Glomerular endothelial cell (primary cell): ENCODE results near the gene MEF2A. TPM values are rescaled to one million over a fixed set of nuclear protein-coding genes. Genes with fewer than 3 reads are reported as not detected.
A peak's percentile ranks its signal among the peaks of the same experiment; 100 is the strongest.
"Not testable (repeated sequence)": the region's sequence is repeated elsewhere in the genome, so short reads cannot be mapped to it uniquely, and the experiment has no call there.

Experiments
- DNase-seq: peaks from one replicate; pipeline ENCODE4 v3.0.0-alpha.2; 2011; ENCODE audit warnings: low read depth, low spot score; ENCODE audit errors: extremely low read depth
- total RNA-seq: library from RNA; depleted of rRNA; stranded (reverse); fragments of >200 nt; gene quantifications from 2 replicates; pipeline ENCODE4 v1.2.3, GENCODE V29; 2015

The MEF2A gene
- total RNA-seq, 1 donor from 2014 or later = 58.9 TPM

DNA sequence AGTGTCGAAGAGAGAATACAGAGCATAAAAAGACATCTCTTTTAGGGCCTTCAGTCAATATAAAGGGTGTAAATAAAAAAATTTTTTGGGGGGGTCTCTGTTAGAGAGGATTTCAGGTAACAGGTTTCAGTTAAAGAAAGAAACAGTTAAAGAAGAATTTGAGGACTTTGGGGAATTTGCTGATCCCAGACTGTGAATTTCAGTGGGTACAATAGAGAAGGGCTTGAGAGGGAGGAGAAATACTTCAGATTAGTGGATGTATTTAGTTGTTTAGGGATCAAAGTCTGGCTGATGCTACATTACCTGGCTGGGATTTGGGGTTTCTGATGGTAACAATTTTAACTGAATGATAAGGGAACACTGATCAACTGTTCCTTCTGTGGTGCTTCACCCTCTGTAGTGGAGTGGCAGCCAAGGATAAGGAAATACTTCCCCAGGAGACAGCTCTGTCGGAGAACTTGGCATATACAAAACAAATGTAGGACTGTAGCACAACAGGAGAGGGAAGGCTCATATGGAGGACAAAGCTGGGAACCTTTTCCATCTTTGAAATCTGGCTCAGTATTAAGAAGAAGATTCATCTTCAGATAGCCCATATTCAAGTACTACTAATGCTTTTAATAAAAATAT, 79.2 kb downstream of the MEF2A start:
- no peak for DNase-seq

DNA sequence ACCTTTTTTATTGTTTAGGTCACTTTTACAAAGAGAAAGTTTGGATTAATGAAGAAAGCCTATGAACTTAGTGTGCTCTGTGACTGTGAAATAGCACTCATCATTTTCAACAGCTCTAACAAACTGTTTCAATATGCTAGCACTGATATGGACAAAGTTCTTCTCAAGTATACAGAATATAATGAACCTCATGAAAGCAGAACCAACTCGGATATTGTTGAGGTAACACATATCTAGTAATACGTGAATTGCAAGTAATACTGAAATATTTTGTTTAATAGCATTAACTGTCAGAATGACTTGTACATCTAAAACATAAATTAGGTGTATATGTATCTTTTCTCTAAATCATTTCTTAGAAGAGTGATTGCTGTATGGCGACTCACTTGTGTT, 79.8 kb downstream of the MEF2A start:
- no peak for DNase-seq

DNA sequence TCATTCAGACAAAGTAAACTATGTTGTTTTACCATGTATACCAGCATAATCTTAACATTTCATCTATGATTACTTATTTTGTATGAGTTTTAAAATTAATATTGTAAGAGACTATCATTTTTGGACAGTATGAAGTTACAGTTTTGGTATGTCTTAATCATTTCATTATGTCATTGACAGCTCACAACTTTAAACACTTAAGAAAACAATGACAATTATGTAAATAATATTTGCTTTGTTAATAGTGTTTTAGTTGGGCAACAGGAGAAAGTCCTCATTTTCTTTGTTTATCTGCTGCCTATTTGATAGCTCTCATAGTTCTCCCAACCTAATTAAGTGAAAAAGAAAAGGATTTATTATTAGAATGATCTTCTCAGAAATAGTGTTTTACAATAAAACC, 80.2 kb downstream of the MEF2A start:
- DNase-seq = no peak

DNA sequence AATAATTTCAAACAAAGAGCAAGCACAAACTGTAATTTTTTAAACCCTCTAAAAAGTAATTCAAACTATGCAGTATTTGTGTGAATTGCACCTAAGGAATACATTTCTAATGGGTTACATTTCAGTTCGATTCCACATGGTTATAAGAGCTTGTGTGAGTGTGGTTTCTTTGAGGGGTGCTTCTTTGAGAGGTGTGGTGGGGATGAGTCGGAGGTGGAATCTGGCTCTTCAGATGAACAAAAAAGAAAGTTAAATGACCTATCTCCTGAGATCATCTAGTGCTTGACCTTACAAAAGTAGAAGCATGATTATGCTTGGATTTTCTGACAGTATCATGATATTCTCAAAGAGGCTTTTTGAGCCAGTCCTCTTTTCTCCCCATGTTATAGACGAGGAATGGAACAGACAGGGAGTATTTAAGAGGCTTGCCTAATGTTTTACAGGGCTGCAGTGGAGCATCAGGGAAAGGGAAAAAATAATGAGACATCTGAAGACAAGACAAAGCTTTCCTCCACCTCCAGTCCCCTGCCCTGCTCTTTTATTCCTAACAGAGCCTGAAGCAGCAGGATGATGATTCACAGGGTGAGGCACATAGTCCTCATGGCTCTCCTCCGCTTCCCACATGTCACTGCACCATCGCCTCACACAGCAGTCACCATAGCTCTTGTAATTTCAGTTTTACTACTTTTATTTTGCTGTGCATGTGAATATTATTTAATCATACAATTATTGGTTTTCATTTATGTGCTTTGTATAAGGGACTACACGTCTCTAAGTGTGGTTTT, 85.4 kb downstream of the MEF2A start:
- DNase-seq = no peak

DNA sequence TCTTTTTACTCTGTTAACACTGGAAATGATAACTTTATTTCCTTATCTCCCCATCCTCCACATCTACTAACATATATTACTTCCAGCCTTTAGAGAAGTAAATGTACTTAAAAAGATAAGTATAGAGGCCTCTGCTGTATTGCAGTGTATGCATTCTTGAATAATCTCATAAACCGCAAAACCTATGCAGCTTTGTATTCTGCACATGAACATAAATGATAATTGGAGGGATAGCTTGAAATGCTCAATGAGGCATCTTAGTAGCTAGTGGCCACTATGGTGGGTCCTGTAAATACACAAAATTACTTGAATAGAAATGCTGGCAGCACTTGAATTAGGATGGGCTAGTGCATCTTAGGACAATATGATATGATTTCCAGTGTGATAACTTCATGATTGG, 90.4 kb downstream of the MEF2A start:
- DNase-seq = no peak

DNA sequence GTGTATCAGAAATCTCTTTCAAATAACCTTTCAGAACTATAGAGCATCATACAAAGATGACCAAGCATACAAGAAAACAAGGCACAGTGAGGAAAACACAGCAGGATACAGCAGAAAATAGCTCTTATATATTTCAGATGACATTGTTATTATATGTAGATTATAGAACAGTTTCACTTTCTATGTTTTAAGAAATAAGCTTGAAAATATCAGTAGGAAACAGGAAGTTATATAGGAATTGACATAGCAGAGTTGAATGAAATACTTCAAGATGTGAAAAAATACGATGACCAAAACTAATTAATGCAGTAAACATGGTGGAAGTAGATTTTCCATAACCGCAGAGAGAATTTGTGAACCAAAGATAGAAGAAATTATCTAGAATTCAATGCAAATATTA, 92.2 kb downstream of the MEF2A start:
- no peak for DNase-seq

GRCh38 chr15:99662903-99663302, 97.1 kb downstream of the MEF2A start:
- no peak for DNase-seq

DNA sequence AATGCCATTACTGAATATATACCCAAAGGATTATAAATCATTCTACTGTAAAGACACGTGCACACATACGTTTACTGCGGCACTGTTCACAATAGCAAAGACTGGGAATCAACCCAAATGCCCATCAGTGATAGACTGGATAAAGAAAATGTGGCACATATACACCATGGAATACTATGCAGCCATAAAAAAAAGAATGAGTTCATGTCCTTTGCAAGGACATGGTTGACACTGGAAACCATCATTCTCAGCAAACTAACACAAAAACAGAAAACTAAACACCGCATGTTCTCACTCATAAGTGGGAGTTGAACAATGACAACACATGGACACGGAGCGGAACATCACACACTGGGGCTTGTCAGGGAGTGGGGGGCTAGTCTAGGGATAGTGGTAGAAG, 100.3 kb downstream of the MEF2A start:
- DNase-seq = not testable (repeated sequence)

- no peak for DNase-seq
These were observed 102.9 kb downstream of the MEF2A start for GRCh38 chr15:99668533-99669182.

DNA sequence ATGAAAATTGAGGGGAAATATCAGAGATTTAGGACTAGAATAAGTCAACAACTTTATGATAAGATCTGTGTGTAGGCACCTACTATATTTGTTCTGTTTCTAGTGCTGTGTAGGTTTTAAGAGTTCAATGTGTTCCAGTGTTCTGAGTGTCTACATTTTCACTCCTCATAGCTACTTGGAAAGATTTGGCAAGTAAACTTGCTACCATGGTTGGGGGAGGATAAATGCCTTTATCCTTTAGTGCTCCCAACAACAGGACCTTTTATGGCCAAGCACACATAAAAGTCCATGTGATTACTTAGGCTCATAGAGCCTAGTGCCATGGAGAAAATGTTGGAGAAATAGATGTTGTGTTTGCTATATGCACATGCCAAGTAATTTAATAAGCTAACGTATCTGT, 103.5 kb downstream of the MEF2A start:
- no peak for DNase-seq

DNA sequence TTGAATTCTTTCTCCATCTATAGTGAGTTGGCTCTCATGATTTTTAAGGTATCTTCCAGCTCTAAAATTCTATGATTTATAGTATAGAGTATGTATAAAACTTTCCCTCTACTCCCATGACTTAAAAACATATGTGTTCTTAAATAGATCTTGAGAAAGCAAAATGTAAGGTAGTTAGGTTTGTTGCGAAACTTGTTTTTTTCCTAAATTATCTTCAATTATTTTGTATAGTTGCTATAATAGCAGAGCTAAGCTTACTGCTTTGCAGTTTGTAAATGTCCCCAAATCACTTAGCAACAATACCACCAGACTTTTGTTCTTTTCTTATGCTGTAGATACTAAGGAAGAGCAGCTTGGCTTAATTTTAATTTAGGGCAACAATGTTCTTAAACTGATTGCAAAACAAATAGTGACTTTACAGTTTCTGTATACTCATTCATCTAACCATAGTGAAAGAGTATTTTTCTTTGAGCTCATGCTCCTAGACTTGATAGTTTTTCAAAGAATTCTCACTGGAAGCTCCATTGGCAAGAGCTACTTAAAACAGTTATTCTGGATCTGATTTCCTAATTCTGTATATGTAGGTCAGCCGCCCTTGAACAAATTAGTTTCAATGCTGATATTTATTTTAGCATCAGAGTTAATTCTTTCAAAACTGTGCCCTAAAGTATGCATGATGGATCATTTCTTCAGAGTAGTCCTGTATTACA, 106.3 kb downstream of the MEF2A start:
- no peak for DNase-seq

DNA sequence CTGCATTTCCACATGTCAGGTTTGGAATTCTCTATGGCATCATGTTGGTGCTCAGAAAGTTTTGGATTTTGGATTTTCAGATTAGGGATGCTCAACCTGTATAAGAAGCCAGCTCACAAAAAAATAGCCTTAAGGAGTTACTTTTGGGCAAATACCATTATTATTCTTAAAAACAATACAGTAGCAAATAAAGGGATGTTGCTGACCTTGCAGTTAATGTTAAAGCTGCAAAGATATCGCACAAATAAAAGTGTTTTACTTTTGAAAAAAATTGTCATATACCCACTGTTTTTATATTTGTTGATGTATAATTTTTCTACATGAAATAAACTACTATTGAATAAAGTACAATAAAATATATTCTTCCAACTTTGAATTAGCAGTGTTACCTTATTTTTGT, 107.3 kb downstream of the MEF2A start:
- no peak for DNase-seq

DNA sequence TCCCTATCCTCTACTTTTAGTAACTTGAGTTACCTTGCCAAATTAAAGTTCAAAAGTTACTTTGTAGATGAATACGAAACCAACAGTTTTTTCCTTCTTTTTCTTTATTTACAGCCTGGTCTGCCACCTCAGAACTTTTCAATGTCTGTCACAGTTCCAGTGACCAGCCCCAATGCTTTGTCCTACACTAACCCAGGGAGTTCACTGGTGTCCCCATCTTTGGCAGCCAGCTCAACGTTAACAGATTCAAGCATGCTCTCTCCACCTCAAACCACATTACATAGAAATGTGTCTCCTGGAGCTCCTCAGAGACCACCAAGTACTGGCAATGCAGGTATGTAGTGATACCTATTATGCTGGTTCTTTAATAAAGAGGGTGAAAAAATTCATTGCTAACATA, 108.5 kb downstream of the MEF2A start:
- no peak for DNase-seq

DNA sequence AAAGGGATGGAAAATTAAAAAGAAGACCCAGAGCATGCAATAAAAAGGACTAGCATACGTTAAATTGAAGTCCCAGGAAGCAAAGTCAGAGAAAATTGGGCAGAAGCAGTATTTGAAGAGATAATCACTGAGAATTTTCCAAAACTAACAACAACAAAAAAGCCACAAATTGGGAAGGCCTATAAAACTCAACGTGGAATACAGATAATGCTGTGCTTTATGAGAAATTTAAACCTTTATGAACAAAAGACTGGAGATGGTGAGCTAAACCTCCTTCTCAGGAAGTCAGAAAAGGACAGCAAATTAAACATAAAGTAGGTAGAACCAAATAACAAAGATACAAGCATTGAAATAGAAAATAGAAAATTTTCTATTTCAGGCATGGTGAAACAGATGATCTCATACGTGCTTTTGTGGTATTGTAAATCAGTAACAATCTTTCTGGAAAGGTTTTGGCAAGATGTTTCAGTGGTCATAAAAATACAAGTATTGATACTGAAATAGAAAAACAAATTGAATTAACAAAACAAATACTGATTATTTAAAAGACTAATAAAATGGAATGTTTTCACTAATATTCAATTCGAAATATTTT, 111.9 kb downstream of the MEF2A start:
- DNase-seq = no peak

DNA sequence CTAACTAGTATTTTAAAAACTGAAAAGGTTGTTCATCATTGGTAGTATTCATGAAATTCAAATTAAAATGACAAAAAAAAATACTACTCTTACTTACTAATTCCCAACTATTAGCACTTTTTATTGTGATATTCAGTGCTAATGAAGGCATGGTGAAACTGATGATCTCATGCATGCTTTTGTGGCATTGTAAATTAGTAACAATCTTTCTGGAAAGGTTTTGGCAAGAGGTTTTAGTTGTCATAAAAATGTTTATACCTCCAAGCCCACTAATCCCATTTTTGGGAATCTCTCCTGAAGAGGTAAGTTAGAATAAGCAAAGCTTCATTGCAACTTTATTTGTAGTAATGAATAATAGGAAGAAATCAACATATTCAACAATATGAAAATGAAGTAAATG, 114.5 kb downstream of the MEF2A start:
- no peak for DNase-seq

DNA sequence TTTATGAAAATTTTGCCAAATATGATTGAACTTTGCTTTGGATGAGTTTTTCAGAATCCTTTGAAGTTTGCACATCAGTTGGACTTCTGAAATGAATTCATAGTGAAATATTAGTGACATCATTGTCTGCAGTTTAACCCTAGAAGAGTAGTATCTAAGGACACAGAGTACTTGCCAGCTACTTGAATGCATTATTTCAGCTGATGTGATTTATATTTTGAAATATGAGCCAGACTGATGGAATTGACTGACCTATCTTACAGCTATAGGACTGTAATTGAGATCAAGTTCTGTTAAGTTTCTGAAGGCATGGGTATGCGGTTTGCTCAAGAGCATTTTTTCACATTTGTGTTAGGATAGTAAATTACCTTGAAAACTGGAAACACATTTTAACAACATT, 116.2 kb downstream of the MEF2A start:
- DNase-seq = no peak

GRCh38 chr15:99682455-99682854, 116.7 kb downstream of the MEF2A start:
- peak; percentile 81 for DNase-seq

- DNase-seq = peak; percentile 80
These were observed 117.4 kb downstream of the MEF2A start for GRCh38 chr15:99683000-99683670.

DNA sequence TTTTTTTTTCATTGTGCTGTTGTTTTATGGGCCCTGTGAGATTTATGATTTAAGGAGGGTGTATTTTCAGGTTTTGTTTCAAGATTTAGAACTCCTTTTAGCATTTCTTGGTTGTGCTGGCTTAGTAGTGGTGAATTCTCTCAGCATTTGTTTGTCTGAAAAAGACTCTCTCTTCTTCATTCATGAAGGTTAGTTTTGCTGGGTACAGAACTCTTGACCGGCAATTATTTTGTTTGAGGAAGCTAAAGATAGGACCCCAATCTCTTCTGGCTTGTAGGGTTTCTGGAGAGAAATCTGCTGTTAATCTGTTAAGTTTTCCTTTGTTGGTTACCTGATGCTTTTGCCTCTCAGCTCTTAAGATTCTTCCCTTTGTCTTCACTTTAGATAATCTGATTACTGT, 120.5 kb downstream of the MEF2A start:
- no peak for DNase-seq

DNA sequence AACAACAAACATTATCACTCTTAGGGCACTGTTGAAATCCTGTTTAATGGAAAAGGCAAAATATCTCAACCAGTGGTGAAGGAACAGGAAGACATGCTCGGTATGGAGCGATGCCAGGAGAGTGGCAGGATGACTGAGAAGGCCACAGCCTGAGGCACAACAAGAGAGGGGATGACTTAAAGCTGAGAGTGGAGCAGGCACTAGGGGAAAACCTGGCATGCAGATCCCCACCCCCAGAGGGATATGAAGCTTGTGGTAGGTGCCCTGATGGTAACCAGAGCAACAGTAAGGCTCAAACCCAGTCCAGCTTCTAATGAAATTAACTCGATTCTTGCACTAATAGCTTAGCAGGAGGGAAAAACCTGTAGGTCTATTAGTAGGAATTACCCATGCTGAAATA, 127.0 kb downstream of the MEF2A start:
- no peak for DNase-seq

DNA sequence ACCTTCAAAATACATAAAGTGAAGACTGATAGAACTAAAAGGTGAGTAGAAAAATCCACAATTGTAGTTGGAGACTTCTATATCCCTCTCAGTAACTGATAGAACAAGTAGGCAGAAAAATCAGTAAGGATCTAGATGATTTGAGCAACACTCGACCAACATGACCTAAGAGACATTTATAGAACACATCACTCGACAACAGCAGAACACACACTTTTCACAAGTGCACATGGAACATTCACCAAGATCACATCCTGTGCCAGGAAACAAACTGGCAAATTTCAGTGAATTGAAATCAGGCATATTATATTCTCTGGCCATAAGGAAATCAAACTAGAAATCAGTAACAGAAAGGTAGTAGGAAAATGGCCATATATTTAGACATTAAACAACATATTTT, 130.3 kb downstream of the MEF2A start:
- no peak for DNase-seq
